AG04450 (cell line): ENCODE data around the gene COPA. TPM values are rescaled to one million over a fixed set of nuclear protein-coding genes. Genes with fewer than 3 reads are reported as not detected.

ENCODE experiments used
- CTCF ChIA-PET: fragments of 300-600, 350-600 bp; formaldehyde crosslinking; extraction: SDS; loops from one replicate; lab custom pipeline; 2022; ENCODE audit warnings: antibody characterized with exemption, inconsistent platforms; lab: Charles Lee
- POLR2A ChIA-PET: fragments of 350-600 bp; formaldehyde crosslinking; extraction: SDS; loops from one replicate; lab custom pipeline; 2021; ENCODE audit warnings: antibody characterized with exemption, inconsistent platforms; lab: Yijun Ruan, JAX
- DNase-seq: peaks from one replicate; pipeline ENCODE4 v3.0.0-alpha.2; 2011; ENCODE audit warnings: low read depth, low spot score
- H3K27ac ChIP-seq: one replicate; pipeline ENCODE4 v1.5.1; 2012; ENCODE audit warnings: low read depth, low read length, control low read depth
- H3K27me3 ChIP-seq: one replicate; pipeline ENCODE4 v1.6.0; 2012; ENCODE audit warnings: low read length; ENCODE audit not compliant: control insufficient read depth, insufficient read depth
- H3K4me3 ChIP-seq: 2 replicates; pipeline ENCODE4 v1.5.1; 2011; ENCODE audit warnings: mild to moderate bottlenecking, low read depth, low read length, control low read depth
- H3K9me3 ChIP-seq: 2 replicates; pipeline ENCODE4 v1.5.1; 2012; ENCODE audit warnings: low read length; ENCODE audit not compliant: control insufficient read depth, insufficient read depth
- CTCF ChIP-seq: IDR thresholded peaks from 2 replicates; pipeline ENCODE4 v1.5.1; 2011; ENCODE audit warnings: low read depth, low read length, control low read depth, inconsistent platforms
- polyA plus RNA-seq: library from polyadenylated mRNA; depleted of rRNA; stranded (reverse); fragments of >200 nt; gene quantifications from 2 replicates; pipeline ENCODE4 v1.2.3, GENCODE V29; 2011

Gene COPA
- polyA plus RNA-seq, 1 experiment = 384 TPM

GRCh38 chr1:160366731-160367515, 23.9 kb upstream of the COPA start, which contains the start of gene NHLH1:
Gene NHLH1 (plus strand): TSS chr1:160367071. CDS start chr1:160370732, 3,661 bp downstream.
- DNase-seq = no peak
- Histone ChIP-seq H3K4me3 (no peak within 1 kb of the TSS), H3K27ac (no peak within 1 kb of the TSS), H3K9me3 (no peaks in the 10 kb centered on the region), H3K27me3 (peaks cover 11% of the 10 kb centered on the region)
- no peak for TF ChIP-seq CTCF
- POLR2A ChIA-PET = no interaction called here
- CTCF ChIA-PET = interaction anchor here (1.3 to 3.0 kb wide), 2 partner anchors 10 to 76 kb away, joined by 3 to 21 read pairs; no protein-coding TSS in a partner anchor

- H3K4me3 ChIP-seq = no peak overlapping the region
- peaks cover 11% of the 10 kb centered on the region for H3K27me3 ChIP-seq
- ChIA-PET POLR2A (no interaction called here), CTCF (interaction anchor here (1.0 to 3.0 kb wide), 2 partner anchors 11 to 12 kb away, joined by 3 to 21 read pairs; no protein-coding TSS in a partner anchor)
- no peak for TF ChIP-seq CTCF
- DNase-seq = no peak
- H3K9me3 ChIP-seq = no peaks in the 10 kb centered on the region
- H3K27ac ChIP-seq = no peak overlapping the region
Measured at GRCh38 chr1:160365325-160365724, 22.3 kb upstream of the COPA start.

GRCh38 chr1:160363951-160364735, 21.1 kb upstream of the COPA start:
- ChIA-PET CTCF (interaction anchor here (0.6 to 3.0 kb wide), 5 partner anchors 10 to 144 kb away, joined by 3 to 21 read pairs (median 7); no protein-coding TSS in a partner anchor), POLR2A (no interaction called here)
- TF ChIP-seq CTCF = no peak
- no peak overlapping the region for H3K4me3 ChIP-seq
- no peaks in the 10 kb centered on the region for H3K9me3 ChIP-seq
- no peak overlapping the region for H3K27ac ChIP-seq
- H3K27me3 ChIP-seq = peaks cover 8% of the 10 kb centered on the region
- DNase-seq = no peak

- CTCF ChIA-PET = interaction anchor here (0.7 to 2.0 kb wide), 4 partner anchors 14 to 170 kb away, joined by 3 to 16 read pairs (median 4); no protein-coding TSS in a partner anchor
Measured at GRCh38 chr1:160363010-160363409, 20.0 kb upstream of the COPA start.

More at GRCh38 chr1:160363010-160363409, 20.0 kb upstream of the COPA start:
- no peak for DNase-seq
- POLR2A ChIA-PET = no interaction called here
- H3K27ac ChIP-seq = no peak overlapping the region
- no peaks in the 10 kb centered on the region for H3K9me3 ChIP-seq
- no peak for TF ChIP-seq CTCF
- H3K4me3 ChIP-seq = no peak overlapping the region
- peaks cover 5% of the 10 kb centered on the region for H3K27me3 ChIP-seq
